GOT3 (cell line): ENCODE data around the gene APOD.

Experiments
- DNase-seq: peaks from one replicate; lab custom pipeline; 2025; ENCODE audit warnings: mixed read lengths; lab: John Stamatoyannopoulos, UW

APOD gene

GRCh38 chr3:195524171-195524896 is 59.4 kb downstream of the APOD start:
- DNase-seq = no peak

DNA sequence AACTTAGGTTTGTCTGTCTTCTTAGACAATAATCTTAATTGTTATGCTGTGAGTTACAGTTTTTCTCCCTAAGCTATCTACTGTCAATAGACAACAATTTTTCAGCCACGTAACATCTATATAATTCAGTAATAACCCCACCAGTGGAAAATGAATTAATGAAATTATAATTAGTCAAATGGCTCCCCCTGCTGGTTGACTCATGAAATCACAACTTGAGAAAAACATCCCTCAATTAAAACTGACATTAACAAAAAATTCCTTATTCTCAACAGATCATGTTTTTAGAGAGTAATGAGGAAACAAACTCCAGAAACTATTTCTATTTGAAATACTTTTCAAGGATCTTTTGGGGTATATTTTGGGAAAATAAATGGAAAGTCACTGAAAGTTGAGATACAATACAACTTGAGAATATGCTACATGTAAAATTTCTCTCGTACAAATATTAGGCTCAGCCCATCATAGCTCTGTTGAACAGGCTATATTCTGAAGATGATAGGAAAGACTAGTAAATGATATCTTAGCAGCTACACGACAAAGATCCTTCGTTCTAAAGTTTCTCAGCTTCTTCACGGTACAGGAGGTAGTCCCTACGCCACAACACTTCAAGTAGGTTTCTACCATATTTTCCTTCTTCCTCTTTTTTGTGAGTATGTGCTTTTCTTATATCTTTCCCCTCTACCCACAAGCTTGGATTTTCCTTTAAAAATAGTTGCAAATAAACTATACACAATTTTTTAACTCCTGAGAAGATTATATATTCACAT is 61.3 kb downstream of the APOD start:
- no peak for DNase-seq
